CD4-positive, alpha-beta T cell treated with Interleukin-10 for 1 hour (primary cell): ENCODE data around the gene PIH1D2.
"Not testable (repeated sequence)": the region's sequence is repeated elsewhere in the genome, so short reads cannot be mapped to it uniquely, and the experiment has no call there.

Source experiments
- DNase-seq: peaks from one replicate; pipeline ENCODE4 v3.0.0-alpha.2; 2020

Gene PIH1D2

DNA sequence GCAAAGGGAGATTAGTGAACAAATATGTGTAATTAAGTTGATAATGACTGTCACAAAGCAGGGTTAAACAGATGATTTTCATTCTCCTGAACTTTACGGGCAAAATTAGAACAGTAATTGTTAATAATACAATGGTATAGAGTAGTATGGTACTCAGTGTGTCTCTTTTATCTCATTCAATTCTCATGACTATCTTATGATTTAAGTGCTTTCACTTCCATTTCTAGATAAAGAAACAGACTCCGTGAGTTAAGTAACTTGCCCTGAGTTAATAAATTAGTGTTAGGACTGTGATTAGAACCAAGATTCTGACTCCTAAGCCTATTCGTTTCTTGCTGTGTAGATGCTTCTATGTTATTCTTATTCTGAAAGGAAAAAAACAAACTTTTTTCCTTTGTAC lies 22.0 kb downstream of the PIH1D2 start:
- no peak for DNase-seq

DNA sequence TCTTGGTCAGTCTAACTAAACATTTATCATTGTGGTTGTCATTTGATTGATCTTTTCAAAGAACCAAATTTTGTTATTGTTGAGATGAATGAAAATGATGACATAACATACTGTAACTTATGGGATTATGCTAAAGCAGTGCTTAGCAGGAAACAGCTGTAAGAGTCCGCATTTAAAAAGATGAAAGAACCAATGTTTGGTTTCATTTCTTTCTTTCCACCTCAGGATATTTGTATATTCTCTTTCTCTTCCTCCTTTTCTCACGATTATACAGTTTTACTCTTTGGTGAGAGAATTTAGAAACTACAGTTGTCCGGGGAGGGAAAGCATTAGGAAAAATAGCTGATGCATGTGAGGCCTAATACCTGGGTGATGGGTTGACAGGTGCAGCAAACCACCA lies 23.1 kb downstream of the PIH1D2 start:
- DNase-seq: no peak

DNA sequence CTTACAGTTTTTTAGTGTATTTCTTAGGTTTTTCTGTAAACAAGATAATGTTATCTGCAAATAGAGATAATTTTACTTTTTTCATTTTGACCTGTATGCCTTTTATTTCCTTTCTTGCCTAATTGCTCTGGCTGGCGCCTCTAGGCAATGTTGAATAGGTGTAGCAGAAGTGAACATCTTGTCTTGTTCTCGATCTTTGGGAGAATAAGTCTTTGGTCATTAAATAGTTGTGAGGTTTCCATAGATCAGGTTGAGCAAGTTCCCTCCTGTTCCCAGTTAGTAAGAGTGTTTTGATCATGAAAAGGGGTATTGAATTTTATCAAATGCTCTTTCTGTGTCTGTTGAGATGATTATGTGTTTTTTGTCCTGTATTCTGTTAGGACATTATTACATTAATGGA lies 24.0 kb downstream of the PIH1D2 start:
- no peak for DNase-seq

DNA sequence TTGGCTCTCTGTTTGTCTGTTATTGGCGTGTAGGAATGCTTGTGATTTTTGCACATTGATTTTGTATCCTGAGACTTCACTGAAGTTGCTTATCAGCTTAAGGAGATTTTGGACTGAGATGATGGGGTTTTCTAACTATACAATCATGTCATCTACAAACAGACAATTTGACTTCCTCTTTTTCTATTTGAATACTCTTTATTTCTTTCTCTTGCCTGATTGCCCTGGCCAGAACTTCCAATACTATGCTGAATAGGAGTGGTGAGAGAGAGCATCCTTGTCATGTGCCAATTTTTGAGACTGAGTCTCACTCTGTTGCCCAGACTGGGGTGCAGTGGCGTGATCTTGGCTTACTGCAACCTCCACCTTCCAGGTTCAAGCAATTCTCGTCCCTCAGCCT lies 25.6 kb downstream of the PIH1D2 start:
- DNase-seq: not testable (repeated sequence)

DNA sequence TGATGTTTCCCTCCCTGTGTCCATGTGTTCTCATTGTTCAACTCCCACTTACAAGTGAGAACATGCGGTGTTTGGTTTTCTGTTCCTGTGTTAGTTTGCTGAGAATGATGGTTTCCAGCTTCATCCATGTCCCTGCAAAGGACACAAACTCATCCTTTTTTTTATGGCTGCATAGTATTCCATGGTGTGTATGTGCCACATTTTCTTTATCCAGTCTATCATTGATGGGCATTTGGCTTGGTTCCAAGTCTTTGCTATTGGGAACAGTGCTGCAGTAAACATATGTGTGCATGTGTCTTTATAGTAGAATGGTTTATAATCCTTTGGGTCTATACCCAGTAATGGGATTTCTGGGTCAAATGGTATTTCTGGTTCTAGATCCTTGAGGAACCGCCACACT lies 27.2 kb downstream of the PIH1D2 start:
- DNase-seq: not testable (repeated sequence)

DNA sequence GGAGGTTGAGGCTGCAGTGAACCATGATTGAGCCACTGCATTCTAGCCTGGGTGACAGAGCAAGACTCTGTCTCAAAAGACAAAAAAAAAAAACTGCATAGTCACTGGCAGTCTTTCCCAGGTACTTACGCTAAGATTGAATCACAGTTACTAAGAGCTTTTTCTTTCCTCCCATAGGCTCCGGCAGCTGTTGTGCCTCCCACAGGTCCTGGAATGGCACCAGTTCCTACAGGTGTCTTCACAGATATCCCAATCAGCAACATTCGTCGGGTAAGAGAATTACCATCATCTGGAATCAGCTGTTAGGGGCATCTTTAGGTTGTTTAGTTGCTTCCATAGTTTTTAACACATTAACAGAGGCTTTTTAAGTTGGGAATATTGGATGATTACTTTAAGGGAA lies 28.9 kb downstream of the PIH1D2 start:
- DNase-seq: no peak

DNA sequence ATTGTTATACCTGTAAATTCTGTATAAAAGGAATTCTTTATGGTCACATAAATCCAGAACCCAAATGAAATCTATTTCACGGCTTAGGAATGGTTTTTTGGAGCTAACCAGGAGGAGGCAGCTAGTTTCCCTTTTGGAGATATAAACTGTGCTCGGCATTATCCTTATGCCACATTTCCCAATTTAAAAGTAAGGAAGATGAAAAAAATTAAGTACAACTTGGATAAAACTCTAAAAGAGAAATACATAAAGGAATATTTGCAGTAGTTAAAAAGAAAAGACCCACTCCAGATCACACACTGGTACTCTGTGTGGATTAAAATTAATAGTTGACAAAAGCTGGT lies 30.9 kb downstream of the PIH1D2 start:
- no peak for DNase-seq

DNA sequence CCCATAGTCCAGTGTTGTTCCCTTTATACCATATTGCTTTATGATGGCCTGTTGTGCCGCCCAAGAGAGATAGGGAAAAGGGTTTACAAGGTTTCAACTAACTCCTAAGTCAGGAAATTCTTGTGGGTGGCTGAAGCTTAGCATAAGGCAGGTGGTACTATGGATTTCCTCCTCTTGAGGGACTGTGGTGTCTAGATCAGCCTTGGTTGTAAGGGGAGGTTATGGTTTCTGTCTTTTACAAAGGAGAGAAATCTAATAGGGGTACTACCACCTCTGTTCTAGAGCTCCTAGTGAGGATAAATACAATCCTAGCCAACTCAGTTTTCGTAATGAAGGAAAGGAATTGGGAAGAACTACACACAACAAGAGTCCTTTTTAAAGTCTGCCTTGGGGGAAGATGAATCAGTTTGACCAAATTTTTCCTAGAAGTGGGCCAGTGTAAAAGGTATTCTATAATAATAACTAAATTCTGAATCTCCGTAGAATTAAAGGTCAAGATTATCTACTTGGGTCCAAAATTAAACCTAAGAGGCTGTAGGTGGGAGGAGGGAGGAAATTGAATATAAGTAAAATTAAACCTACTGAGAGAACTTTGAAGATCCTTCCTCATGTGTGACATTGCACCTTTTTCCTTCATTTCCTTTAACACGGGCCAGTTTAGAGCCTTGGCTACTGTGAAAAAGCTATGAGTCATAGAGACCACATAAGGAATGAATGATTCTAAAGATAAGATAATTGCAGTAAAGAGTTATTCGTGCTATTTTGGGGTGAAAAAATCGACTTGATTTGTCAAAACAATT lies 31.5 kb downstream of the PIH1D2 start:
- DNase-seq: no peak

DNA sequence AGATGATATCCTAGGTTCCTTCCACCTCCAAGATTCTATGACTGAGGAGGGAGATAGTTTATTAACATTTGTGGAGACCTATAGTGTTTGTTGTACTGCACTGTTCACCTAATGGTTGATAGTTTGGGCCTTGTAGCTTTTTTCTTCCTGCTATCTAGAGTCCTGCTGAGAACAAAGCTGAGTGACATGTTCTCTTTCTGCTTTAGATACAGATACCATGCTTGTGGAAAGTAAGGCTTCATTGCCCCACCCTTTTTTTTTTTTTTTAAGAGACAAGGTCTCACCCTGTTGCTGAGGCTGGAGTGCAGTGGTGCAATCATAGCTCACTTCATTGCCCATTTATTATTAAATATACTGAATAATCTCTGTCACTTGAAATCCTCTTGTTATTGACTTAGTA lies 36.3 kb downstream of the PIH1D2 start:
- DNase-seq: no peak

DNA sequence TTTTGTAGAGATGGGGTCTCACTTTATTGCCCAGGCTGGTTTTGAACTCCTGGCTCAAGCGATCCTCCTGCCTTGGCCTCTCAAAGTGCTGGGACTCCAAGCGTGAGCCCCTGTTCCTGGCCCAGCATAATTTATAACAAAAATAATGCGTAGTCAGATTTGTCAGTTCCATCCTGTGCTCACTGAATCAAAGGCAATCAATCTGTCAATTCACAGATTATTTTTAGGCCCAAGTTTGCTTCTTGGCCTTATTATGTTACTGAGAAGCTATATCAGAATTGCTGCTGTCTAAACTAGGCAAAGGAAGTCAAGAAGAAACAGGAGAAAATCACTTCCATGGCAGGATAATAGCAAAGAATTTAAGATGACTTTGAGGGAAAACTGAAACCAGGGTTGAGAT lies 39.9 kb downstream of the PIH1D2 start:
- DNase-seq: no peak

DNA sequence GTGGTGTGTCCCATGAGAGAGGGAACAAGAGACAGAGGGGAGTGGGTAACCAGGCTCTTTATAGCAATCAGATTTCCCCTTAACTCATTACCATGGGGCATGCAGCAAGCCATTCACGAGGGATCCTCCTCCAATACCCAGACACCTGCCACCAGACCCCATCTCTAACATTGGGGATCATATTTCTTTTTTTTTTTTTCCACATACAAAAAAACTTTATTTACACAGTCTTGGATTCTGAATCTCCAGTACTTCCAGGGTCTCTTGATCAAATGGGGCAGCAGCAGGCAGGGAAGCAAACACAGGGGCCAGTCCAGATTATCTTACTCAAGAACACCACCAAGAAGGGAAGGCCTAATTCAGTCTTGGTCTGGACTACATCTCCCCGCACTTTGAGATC lies 44.4 kb downstream of the PIH1D2 start:
- no peak for DNase-seq

DNA sequence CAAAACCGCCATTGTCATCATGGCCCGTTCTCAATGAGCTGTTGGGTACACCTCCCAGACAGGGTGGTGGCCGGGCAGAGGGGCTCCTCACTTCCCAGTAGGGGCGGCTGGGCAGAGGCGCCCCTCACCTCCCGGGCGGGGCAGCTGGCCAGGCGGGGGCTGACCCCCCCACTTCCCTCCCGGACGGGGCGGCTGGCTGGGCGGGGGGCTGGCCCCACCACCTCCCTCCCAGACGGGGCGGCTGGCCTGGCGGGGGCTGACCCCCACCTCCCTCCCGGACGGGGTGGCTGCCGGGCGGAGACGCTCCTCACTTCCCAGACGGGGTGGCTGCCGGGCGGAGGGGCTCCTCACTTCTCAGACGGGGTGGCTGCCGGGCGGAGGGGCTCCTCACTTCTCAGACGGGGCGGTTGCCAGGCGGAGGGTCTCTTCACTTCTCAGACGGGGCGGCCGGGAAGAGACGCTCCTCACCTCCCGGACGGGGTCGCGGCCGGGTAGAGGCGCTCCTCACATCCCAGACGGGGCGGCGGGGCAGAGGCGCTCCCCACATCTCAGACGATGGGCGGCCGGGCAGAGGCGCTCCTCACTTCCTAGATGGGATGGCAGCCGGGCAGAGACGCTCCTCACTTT lies 46.9 kb downstream of the PIH1D2 start:
- not testable (repeated sequence) for DNase-seq

DNA sequence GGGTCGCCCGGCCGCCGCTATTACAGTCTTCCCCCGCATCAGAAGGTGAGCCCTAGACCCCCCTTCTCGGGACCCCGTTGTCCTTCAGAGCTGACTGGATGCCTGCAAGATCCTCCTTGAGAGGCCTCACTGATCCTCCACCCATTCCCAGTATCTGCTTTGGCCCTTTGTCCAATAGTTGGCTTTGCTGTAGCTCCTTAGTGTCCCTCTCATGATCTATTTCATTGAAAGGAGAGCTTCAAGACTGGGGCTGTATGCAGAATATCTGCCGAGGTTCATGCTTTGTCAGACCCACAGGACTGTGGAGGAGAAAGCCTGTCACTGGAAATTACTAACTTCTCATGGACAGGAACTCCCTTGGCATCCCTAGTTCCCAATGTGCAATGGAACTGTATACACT lies 48.1 kb downstream of the PIH1D2 start:
- DNase-seq: no peak

DNA sequence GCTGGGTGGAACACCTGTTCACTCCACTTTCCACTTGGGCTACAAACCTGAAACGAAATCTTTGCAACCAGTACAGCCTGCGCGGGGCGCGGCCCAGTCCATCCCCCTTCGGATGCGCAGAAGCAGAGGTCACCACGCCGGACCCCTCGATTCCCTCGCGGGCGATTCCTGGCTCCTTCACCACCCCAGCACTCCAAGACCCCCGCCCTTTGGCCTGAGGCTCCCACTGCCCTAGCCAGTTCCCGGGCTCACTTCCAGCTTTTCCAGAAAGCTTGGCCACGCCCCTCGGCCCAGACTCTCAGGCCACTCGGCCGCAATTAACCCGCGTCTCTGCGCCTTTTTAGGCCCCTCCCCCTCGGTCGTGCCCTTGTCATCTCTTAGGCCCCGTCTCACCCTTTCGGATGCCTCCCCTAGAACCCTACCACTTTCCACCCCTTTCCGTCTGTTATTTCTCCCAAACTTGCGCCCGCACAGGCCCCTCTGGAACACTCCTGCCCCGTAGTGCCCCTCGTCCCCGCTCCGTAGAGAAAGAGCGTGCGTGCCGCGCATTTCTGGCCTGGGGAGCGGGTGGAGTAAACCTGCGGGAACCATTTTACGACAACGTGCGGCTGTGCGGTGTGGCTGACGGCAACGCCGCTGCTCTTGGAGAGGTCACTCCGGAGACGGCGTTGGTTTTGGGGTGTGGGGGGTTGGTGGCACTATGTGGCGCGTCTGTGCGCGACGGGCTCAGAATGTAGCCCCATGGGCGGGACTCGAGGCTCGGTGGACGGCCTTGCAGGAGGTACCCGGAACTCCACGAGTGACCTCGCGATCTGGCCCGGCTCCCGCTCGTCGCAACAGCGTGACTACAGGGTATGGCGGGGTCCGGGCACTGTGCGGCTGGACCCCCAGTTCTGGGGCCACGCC lies 48.8 kb downstream of the PIH1D2 start, which contains the start of gene DLAT:
Gene DLAT (plus strand): TSS at position 636 of the 906 bp plus-strand sequence. CDS start 65 bp downstream, at position 701.
- DNase-seq: peak; percentile 86

DNA sequence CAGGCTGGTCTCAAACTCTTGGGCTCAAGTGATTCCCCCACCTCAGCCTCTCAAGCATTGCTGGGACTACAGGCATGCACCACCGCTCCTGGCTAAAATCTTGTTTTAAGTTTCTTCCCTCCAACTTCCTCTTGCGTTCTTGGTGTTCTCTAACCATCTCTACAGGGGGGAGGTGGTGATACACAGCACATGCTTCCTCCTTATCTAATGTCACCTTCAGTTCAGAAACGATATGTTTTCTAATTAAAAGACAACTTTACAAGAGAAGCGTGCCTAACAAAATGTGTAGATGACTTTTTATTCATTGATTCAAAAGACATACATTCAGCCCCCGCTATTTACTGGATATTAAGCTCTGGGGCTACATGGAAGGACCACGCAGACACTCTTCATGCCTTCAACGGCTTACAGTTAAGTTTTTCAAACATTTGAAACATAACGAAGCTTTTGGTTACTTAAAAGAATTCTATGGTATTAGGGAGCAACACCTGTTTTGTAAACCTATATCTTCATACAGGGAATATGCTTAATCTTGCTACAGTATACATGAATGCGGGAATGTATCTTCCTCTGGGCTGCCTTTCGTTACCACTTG lies 49.5 kb downstream of the PIH1D2 start:
- peak; percentile 22 for DNase-seq

DNA sequence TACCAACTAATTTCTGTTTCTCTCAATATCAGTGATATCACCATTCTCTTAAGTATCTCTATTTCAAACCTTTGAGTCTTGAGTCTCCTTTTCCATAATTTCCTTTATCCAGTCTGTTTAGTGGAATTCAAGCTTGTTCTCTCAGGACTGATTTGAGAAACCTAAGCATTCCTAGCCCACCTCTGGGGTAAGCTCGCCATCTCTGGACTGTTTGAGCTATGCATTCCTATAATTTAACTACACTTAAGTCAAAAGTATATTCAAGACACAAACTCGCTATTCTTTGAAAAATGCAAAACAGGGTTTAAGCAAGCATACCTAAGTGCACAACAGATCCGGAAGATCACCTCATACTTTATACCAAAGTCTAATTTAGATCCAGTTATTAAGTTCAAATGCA lies 50.7 kb downstream of the PIH1D2 start:
- no peak for DNase-seq

DNA sequence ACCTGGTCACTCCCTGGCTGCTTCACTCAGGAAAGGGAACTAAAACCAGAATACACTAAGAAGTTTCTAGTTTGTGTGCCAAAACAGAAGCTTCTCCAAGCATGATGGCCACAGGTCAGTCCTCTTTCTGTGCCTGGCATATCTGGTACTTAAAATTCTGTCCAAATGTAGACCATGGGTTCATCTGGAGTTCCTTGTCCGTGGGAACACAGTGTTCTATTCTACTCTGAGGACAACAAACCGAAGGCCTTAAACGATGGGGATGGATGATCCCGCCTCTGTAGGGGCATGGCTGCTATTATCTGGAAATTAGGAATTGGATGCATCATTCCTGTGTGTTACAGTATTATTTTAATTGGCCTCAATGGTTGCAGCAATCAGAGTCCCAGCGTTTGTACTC lies 54.8 kb downstream of the PIH1D2 start:
- no peak for DNase-seq
